ENCODE results near the gene ERICH2. TPM values are rescaled to one million over a fixed set of nuclear protein-coding genes. Genes with fewer than 3 reads are reported as not detected.

Gene ERICH2
- total and polyA plus RNA-seq, 9 donors: 0.23 to 3.2 (median 1.3) TPM; not detected in 1

Small RNA genes within 50 kb of the gene (small RNA-seq; reads per million reads assigned to genes)
- not detected for gene RF00019

Other genes with a start within 250 kb of the ERICH2 start
- gene SP5, start 55.0 kb upstream of the ERICH2 start, total RNA-seq: 1 to 10 TPM in 4 of 7 donors, under 1 TPM in 2, not detected in 1; 0.30 to 2.9 (median 1.2) TPM
- under 1 TPM; 0.20 to 0.22 TPM for gene SP5, start 55.0 kb upstream of the ERICH2 start, polyA plus RNA-seq
- gene GAD1, start 46.5 kb downstream of the ERICH2 start, total RNA-seq: under 1 TPM in 6 of 7 donors, not detected in 1; 0.22 to 0.36 (median 0.29) TPM
- under 1 TPM; 0.57 to 0.77 TPM for gene GAD1, start 46.5 kb downstream of the ERICH2 start, polyA plus RNA-seq
- gene GORASP2, start 158.9 kb downstream of the ERICH2 start, total RNA-seq: 10 to 100 TPM; 23.8 to 89.2 (median 71.0) TPM
- gene GORASP2, start 158.9 kb downstream of the ERICH2 start, polyA plus RNA-seq: 100 to 1,000 TPM in 1 of 2 donors, 10 to 100 TPM in 1; 41.7 to 132 TPM

Measured in ovary (tissue), 9 donors.